Mammary epithelial cell (primary cell): ENCODE results near the gene KYAT1.
"Not testable (repeated sequence)": the region's sequence is repeated elsewhere in the genome, so short reads cannot be mapped to it uniquely, and the experiment has no call there.

ENCODE experiments used
- EZH2 ChIP-seq: IDR thresholded peaks from 2 replicates; pipeline ENCODE4 v1.6.1; 2012; ENCODE audit warnings: low read length, inconsistent platforms, borderline replicate concordance
- TF ChIP-seq, protein P1 (sequence below), 2 donors: IDR thresholded peaks in 1 of 2; conservative IDR thresholded peaks in 1 of 2; 2 replicates each; pipeline ENCODE4 v1.5.1; 2011 to 2012; ENCODE audit warnings: inconsistent platforms in 2 of 2, low read length in 2 of 2, mild to moderate bottlenecking in 2 of 2, control low read depth in 1 of 2, low read depth in 1 of 2; ENCODE audit not compliant: insufficient read depth in 1 of 2; ENCODE audit errors: extremely low read depth in 1 of 2

DNA sequence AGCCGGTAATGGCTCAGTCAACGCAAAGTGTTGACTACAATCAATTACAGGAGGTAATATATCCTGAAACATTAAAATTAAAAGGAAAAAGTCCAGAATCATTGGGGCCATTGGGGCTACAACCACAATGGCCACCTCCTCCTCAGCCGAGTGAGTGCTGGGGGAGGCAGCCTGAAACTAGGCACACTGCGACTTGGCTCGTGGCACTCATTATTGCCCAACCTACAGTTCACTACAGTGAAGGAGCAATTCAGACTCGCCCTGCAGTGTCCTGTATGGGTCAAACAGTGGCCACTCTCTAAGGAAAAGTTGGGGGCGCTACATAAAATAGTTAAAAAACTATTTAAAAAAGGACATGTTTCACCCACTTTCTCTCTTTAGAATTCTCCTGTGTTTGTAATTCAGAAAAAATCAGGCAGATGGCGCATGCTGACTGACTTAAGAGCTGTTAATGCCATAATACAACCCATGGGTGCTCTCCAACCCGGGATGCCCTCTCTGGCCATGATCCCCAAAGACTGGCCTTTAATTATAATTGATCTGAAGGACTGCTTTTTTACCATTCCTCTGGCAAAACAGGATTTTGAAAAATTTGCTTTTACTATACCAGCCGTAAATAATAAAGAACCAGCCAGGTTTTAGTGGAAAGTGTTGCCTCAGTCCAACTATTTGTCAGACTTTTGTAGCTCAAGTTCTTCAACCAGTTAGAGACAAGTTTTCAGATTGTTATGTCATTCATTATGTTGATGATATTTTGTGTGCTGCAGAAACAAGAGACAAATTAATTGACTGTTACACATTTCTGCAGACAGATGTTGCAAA, 29.8 kb downstream of the KYAT1 start:
- TF ChIP-seq, protein P1, sequence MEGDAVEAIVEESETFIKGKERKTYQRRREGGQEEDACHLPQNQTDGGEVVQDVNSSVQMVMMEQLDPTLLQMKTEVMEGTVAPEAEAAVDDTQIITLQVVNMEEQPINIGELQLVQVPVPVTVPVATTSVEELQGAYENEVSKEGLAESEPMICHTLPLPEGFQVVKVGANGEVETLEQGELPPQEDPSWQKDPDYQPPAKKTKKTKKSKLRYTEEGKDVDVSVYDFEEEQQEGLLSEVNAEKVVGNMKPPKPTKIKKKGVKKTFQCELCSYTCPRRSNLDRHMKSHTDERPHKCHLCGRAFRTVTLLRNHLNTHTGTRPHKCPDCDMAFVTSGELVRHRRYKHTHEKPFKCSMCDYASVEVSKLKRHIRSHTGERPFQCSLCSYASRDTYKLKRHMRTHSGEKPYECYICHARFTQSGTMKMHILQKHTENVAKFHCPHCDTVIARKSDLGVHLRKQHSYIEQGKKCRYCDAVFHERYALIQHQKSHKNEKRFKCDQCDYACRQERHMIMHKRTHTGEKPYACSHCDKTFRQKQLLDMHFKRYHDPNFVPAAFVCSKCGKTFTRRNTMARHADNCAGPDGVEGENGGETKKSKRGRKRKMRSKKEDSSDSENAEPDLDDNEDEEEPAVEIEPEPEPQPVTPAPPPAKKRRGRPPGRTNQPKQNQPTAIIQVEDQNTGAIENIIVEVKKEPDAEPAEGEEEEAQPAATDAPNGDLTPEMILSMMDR (conservative IDR thresholded peaks at IDR 0.05 in 1 of 2, IDR thresholded peaks at IDR 0.05 in 1 of 2; ENCODE audit: extremely low read depth in 1 of 2, insufficient read depth in 1 of 2, low read depth in 1 of 2, low read length in 2 of 2) = peak; percentile 50 to 54
- TF ChIP-seq EZH2 = not testable (repeated sequence)
